GM18858 (cell line): Measurements from ENCODE around the gene AKT3.

ENCODE experiments used
- ATAC-seq: cut with Tn5 transposase; IDR thresholded peaks from one replicate; pipeline ENCODE4 v1.9.1; 2021; ENCODE audit not compliant: unreplicated experiment

AKT3 gene

DNA sequence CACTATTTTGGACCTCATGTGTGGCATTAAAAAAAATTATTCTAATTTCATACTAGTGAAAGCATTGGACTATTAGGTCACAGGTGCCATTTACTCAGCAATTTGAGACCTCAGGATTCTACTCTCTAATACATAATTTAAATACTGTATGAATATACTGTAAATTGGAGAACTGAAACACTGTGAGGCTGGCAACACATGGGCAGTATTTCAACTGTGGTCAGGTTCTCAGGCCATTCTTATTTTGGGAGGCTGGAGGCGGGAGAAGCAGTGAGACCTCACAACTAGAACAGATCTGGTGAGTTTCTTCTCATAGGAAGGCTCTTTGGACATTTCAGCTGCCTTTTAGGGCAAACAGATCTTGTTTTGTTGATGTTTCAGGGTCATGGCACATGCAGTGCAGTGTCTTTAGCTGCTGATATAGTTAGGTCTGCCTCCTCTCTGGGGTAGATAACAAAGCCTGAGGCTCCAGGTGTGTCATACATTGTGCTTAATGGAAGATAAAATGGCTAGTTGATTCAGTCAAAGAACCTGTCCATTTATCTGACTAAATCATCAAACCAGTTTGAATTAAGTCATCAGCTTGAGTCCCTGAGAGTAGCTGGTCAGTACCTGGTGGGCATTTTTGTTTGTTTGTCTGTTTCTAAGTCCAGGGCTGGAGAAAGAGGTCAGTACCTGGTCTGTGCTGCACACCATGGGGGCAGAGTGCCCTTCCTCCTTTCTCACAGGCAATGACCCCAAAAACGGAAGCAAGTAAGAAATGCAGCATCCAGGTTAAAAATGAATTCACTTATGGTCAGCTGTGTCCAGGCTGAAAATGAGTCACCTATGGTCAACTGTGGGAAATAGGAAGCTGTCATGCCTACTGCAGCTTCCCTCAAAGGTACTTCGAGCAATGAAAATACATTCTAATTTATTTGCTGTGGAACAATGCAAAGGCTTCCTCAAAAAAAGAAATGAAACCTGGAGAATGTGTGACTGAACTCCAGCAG lies 378.0 kb downstream of the AKT3 start:
- ATAC-seq = peak; percentile 84

DNA sequence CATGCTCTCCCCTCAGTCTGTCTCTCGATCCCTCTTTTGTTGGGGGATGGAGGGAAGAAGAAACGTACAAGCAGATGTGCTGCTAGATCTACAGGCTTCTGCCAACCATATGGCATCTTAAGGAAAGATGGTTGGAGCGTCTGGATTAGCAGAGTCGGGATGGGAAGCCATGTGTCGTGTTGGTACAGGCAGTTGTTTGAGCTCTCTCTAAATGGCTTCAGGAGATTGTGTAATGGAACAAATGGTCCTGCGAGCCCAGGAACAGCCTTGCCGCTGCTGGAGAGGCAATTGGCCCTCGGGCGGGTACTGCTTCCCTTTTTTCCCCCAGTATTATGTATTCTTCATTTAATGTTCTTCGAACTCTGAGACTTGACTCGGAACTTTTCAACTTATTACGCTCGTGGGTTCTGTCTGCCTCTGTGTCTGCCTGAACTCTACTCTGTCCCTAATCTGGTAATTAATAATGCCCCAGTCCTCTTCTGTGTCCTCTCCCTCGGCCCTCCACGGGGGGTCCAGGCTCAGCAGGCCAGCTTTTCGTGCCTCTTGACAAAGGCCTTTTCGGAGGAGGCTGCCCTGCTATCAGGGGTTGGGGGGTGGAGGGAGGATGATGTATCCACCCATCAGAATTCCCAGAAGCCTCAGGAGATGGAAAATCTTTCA lies 378.9 kb downstream of the AKT3 start:
- ATAC-seq = no peak

DNA sequence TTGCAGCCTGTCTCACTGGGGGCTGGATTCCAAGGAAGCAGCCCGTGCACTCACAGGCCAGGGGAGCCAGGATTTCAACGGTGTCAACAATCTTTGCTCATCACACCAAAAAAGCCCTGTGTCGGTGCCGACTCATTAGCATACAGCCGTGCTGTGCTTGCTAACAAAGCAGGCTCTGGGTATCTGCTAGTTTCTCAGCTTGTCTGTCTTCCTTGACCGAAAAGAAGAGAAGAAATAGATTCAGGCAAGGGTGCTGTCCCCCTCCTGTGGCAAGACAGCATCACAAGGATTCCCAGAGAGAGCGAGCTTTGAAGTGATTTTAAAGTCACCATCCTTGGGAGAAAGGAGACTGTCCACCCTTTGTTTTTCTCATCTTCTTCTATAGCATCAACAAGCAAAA lies 379.5 kb downstream of the AKT3 start:
- ATAC-seq = no peak

DNA sequence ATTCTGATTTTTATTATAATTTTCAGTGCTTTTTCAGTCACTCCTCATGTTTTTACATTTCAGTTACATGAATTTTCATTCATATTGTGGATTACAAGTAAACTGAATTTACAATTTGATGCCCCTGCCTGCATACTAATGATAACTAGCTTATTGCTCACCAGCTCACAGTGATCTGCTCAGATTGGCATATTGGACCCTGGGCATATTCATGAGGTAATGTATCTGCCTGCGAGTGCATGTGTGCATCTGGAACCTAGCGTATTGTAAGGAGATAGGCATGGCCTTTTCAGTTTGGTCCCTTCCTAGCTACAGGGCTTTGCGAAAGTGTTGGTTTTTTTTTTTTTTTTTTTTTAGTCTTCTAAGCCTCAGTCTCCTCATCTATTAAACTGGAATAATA lies 380.5 kb downstream of the AKT3 start:
- no peak for ATAC-seq

DNA sequence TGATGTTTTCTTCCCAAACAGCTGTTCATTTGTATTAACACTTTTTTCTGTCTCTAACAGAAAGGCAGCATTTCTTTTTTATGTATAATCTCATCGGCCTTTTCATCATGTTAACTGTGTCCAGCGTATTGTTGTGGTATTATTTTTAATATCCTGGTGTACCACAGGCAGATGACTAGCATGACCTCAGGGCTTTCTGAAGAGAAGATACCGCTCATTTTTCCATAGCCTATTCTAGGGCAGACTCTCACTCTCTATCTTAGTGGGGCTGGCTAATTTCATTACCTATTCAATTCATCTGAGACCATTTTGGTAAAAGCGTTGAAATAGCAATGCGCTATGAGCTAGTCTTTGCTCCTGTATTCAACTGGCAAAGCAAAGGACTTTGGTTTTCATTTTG lies 384.3 kb downstream of the AKT3 start:
- ATAC-seq = no peak

- ATAC-seq = no peak
Measured at GRCh38 chr1:243465081-243465480, 385.0 kb downstream of the AKT3 start.

DNA sequence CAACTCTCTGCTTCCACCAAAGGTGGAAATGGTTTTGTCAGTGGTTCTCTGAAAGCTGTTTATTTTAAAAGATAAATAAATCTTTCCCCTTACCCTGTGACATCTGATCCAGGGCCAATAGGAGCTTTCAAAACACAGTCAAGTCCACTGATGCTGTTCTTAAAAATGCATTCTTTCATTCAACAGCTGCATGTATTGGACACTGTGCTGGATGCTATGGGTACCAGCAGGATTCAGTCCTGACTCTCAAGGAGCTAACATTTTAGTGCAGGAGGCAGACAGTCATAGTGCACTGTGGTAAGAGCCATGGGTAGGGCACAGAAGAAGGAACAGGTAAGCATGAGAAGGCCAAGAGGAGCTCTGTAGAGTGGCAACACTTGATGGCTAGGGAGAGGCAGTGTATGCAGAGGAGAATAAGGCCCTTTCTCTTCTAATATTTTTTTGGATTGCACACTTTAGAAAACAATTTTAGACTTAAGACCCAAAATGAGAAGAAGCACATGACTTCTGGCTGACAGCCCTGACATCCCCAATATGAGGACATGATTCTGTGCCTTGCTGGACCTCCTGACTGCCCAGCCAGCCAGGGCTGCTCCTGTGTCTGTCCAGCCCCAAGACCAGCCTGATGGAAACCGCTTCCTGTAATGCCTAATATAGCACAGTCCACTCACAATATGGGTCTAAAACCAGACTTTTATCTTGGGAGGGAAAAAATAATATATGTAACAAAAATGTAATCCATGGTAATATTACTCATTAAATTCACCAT lies 386.9 kb downstream of the AKT3 start:
- ATAC-seq = no peak

DNA sequence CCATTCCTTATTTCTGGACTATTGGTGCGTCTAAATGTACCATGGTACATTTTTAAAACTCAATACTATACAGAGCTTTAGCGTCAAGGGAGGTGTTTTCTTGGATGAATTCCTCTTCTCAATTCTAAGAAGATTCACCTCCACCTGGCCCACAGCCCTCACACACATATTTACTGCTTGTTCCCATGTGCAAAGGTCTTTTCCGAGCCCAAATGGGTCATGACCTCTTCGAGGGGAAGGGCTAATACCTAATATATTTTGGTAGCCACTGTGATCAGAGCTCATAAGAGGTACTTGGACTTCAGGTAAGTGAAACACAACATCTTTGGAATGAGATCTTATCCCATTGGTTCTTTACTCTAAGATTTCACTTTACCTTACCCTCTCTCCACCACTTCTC lies 388.3 kb downstream of the AKT3 start:
- ATAC-seq = no peak

- no peak for ATAC-seq
Measured at GRCh38 chr1:243459059-243459458, 391.0 kb downstream of the AKT3 start.

GRCh38 chr1:243457363-243457982 lies 392.6 kb downstream of the AKT3 start:
- ATAC-seq = no peak

- ATAC-seq = no peak
Measured at GRCh38 chr1:243455760-243456651, 394.0 kb downstream of the AKT3 start.

GRCh38 chr1:243454328-243454997 lies 395.6 kb downstream of the AKT3 start:
- no peak for ATAC-seq

DNA sequence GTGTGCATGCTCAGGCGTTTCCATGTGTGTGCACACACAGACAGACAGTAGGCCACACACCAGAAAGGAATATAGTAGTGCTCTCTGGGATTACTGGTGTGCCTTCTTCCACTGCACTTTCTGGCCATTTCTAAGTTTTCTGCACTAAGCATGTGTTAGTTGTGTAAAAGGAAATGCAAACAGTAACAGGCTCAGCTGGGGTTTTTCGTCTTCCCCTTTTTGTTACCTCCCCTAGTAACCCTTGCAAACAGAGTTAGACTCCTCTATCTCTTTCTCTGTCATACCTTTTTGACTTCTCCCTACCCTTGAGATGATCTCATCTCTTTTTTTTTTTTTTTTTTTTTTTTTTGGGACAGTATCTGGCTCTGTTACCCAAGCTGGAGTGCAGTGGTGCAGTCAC lies 398.0 kb downstream of the AKT3 start:
- no peak for ATAC-seq

DNA sequence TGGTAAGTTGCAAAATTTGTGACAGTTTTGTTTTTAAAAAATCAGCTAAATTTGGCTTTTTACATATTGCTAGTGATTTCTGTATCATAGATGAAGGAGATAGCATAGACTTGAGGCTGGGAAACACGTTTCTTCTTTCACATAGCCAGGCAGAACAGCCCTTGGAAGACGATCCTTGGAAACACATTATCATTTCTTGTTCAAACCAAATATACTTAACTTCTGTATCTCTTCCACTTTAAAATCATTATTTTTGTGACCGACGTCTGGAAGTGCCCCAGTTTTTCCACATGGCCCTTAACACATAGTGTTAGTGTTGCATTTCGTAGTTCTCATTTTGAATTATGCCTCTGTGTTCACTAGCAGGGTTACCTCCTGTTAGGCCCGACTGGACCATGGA lies 400.7 kb downstream of the AKT3 start:
- ATAC-seq = no peak

GRCh38 chr1:243447844-243448243 lies 402.2 kb downstream of the AKT3 start:
- ATAC-seq = no peak

DNA sequence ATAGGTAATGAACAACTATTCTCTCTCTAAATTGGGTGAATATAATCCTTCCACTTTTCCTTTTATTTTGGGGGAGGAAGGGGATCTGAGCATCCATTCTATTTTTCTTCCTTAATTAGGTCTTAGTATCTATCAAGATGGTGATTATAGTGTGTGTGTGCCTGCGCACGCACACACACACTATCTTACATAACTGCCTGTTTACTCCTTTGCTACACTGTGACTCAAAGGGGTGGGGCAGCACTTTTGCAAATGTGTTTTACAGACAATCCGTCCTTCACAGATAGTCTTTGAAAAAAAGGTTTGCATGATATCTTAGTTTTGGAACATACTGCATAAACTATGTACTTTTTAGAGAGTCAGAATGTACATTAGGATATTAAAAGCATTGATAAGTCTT lies 402.7 kb downstream of the AKT3 start:
- no peak for ATAC-seq

GRCh38 chr1:243443557-243443956 lies 406.5 kb downstream of the AKT3 start:
- no peak for ATAC-seq

- ATAC-seq = no peak
Measured at GRCh38 chr1:243441601-243442000, 408.4 kb downstream of the AKT3 start.

- ATAC-seq = no peak
Measured at GRCh38 chr1:243440406-243440805, 409.6 kb downstream of the AKT3 start.

- ATAC-seq = no peak
Measured at GRCh38 chr1:243438815-243439214, 411.2 kb downstream of the AKT3 start.
